HUDEP-2 (cell line): ENCODE data around the gene NRIP2.
"Not testable (repeated sequence)": the region's sequence is repeated elsewhere in the genome, so short reads cannot be mapped to it uniquely, and the experiment has no call there.

ENCODE experiments used
- DNase-seq, 76 experiments: peaks; one replicate each; lab custom pipeline; 2025; ENCODE audit not compliant: unreplicated experiment in 76 of 76; lab: John Stamatoyannopoulos, UW

Gene NRIP2, protein sequence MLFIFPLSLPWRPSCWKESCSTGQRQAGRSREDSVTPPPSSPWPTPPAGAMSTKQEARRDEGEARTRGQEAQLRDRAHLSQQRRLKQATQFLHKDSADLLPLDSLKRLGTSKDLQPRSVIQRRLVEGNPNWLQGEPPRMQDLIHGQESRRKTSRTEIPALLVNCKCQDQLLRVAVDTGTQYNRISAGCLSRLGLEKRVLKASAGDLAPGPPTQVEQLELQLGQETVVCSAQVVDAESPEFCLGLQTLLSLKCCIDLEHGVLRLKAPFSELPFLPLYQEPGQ

GRCh38 chr12:2834581-2835491 lies at the start of gene NRIP2:
Gene NRIP2 (minus strand): TSS chr12:2835035. CDS start chr12:2834983, 52 bp downstream.
- DNase-seq = no peak

GRCh38 chr12:2879853-2880252 lies 45.0 kb upstream of the NRIP2 start:
- DNase-seq = peak in 23 of 76 experiments; percentile 8 to 65 (median 25)

DNA sequence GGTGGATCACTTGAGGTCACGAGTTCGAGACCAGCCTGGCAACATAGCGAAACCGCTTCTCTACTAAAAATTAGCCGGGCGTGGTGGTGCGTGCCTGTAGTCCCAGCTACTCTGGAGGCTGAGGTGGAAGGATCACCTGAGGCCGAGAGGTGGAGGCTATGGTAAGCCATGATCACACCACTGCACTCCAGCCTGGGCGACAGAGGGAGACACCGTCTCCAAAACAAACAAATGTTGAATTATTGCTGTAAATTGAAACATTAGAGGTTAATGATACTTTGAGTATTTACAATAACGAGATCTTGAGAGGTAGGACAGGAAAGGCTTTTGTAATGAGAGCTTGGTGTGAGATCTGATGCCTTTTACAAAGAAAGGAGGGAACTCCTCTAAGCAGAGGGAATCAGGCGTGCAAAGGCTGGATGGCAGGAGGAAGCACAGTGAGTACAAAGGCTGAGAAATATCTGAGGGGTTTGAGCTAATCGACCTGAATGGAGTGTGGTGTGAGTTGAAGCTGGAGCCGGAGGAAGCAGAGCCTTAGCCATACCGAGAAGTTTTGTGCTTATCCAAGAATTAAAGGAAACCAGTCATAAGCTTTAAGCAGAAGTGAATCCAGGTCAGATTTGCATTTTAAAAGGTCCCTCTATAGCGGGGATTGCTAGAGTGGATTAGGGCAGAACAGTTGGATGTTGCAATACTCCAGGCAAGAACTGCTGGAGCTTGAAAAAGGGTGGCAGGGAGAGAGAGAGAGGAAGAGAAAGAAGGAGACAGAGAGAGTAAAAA lies 43.3 kb upstream of the NRIP2 start:
- peak in 6 of 76 experiments; percentile 6 to 54 (median 18) for DNase-seq

DNA sequence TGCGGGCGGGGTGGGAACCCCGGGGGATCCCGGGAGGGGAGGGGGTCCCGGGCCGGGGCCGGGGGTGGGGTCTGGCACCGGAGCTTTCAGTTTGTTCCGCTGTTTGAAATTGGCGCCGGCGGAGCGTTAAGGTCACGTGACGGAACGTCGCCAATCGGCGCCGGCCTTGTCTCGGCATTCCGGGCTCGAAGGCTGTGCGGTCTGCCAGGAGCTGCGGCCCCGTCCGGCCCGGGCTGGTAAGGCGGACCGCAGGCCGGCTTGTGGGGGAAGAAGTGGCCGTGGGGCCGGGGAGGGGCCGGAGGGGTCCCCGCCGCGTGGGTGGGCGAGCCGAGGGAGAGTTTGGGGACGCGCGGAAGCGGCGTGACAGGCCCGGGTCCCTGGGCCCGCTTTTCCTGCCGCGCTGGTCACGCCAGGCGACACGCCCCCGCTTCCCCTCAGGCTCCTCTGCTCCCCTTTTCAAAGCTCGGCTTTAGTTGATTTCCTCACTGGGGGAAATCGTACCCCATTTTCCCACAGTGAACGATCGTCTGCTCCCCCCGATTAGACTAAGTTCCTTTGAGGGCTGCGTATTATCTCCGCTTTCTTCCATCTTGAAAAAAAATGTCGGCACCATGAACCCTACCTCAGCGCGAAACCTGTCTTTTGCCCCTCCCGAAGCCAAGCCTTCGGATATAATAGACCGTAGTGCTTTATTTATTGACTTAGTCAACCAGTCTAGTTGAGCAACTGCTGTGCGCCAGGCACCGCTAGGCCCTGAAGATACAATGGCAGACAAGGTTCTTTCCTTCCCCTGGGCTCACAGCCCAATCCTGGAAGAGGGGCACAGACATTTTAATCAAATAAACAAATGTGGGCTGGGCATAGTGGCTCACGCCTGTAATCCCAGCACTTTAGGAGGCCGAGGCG lies 42.5 kb upstream of the NRIP2 start, which contains the start of the genes FOXM1 and RHNO1:
Gene FOXM1, minus strand, starts transcription at position 128 of the 906 bp plus-strand sequence. CDS start 2,696 bp downstream, outside the sequence.
Gene RHNO1, plus strand, starts transcription at position 177 of the 906 bp plus-strand sequence. CDS start 8,144 bp downstream, outside the sequence.
- DNase-seq = peak in 74 of 76 experiments; percentile 15 to 87 (median 75)

GRCh38 chr12:2876431-2877046 lies 41.7 kb upstream of the NRIP2 start:
- DNase-seq = peak in 25 of 76 experiments; percentile 7 to 78 (median 39)

DNA sequence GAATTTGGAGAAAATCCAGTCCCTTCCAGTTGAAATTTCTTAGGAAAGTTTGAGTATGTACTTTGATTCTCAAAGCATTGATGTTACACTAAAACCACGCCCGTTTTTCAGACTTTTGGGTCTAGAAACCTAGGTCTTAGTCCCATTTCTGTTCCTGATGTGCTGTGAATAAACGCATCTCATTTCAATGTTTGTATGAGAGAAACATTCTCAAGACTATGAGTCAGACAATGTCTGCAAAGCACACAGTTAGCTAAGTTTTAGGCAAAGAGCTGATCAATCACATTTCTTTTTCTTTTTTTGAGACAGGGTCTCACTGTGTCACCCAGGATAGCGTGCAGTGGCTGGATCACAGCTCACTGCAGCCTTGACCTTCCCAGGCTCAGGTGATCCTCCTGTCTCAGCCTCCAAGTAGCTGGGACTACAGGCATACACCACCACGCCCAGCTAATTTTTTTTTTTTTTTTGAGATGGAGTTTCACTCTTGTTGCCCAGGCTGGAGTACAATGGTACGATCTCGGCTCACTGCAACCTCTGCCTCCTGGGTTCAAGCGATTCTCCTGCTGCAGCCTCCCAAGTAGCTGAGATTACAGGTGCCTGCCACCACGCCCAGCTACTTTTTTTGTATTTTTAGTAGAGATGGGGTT lies 34.3 kb upstream of the NRIP2 start:
- DNase-seq = not testable (repeated sequence)

GRCh38 chr12:2864198-2864597 lies 29.4 kb upstream of the NRIP2 start:
- no peak for DNase-seq

DNA sequence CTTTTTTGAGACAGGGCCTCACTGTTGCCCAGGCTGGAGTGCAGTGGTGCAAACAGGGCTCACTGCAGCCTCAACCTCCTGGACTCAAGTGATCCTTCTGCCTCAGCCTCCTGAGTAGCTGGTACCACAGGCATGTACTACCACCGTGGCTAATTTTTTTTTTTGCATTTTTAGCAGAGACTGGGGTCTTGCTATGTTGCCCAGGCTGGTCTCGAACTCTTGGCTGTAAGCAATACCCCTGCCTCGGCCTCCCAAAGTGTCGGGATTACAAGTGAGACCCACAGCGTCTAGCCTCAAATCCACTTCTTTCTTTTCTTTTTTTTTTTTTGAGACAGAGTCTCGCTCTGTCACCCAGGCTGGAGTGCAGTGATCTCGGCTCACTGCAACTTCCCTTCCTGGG lies 28.6 kb upstream of the NRIP2 start:
- DNase-seq = not testable (repeated sequence)

DNA sequence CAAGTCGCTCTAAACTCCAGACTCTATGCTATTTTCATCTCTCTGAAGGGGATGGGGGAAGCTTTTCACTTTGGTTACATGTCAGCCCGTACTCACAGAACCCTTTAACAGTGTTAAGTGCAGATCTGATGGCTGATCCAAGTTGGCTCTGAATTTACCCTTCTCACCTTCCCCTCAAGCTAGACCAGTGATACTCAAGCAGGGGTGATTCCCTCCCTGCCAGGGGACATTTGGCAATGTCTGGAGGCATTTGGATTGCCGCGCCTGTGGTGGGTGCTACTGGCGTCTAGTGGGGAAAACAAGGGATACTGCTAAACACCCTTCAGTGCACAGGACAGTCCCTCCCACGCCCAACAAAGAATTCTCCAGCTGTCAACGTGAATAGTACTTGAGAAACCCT lies 28.0 kb upstream of the NRIP2 start:
- no peak for DNase-seq

DNA sequence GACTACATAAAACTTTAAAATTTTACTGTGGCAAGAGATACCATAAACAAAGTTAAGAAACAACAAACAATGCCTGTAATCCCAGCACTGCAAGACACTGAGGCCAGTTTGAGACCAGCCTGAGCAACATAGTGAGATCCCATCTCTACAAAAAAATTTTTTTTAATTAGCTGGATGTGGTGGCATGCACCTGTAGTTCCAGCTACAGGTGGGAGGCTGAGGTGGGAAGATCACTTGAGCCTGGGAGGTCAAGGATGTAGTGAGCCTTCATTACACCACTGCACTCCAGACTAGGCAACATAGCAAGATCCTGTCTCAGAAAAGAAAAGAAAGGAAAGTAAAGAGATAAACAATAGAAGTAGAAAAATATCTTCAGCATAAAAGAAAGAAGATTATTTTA lies 25.3 kb upstream of the NRIP2 start:
- DNase-seq = no peak

- no peak for DNase-seq
Measured at GRCh38 chr12:2858944-2859421, 24.1 kb upstream of the NRIP2 start.

GRCh38 chr12:2858334-2858733 lies 23.5 kb upstream of the NRIP2 start:
- DNase-seq = peak in 4 of 76 experiments; percentile 11 to 26 (median 21)

DNA sequence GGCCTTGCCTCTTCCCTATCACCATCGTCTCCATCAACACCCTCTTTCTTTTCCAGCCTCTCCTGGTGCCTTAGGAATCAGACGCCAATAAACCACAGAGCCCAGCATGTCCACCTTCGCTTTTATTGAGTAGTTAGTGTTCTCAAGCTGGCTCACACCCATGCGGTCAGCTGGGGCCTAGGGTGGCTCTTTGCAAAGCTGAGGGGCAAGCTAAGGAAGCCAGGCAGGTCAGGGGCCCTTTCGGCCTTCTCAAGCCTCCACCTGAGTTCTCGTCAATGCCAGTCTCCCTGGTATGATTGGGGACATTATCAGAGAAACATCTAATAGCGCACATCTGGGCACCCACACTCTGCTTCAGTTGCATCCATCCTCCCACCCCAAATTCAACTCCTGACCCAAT lies 22.7 kb upstream of the NRIP2 start:
- DNase-seq = no peak

DNA sequence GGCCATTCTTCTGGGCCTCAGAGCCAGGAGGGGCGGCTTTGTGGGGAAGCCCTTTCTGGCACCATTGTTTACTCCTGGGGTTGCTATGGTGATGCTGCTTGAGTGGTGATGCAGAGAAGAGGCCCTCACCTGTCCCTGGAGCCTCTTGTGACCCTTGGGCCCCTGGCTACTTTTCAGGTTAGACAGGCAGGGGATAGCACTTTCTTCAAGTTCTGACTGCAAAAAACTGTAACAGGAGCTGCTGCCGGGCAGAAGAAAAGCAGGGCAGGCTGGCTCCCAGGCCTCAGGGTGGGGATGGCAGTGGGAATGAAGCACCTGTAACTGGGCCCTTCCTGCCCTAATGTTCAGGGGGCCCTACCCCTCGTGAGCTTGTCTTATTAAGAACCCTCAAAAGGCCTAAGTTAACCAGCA lies 22.2 kb upstream of the NRIP2 start, which contains the start of gene TEX52:
Gene TEX52, minus strand, starts transcription at position 19 of the 411 bp plus-strand sequence. Its CDS starts 13 bp downstream, at position 6.
- DNase-seq = no peak

DNA sequence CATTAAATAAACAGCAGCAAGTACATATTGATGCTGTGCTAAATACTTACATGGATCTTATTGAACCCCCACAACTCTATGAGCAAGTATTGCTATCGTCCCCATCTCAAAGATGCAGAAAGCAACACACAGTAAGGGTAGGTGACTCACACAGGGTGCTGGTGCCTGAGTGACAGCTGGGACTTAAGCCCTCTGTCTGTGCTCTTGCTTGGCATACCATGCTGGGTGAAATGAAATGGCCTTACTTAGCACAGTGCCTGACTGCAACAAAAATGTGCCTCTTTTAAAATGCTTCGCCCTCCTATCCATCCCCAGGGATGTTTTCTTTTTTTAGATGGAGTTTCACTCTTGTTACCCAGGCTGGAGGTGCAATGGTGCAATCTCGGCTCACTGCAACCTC lies 21.2 kb upstream of the NRIP2 start:
- DNase-seq = no peak

DNA sequence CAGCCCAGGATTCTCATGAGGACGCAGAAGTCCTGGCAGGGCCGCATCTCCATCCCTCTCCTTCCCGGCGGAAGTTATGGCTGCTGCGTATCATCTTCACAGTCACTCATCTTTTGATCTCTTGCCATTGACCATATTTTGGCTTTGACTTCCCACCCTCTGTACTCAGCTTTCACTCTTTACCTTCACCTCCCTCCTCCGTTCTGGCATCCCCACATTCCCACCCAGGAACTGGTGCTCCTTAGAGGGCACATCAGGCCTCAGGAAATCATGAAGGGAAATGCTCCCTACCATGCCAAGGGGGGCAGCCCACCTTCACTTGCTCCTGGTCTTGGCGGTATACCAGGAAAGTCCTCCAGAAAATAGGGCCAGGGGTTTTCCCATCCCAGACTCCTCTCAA lies 20.7 kb upstream of the NRIP2 start:
- no peak for DNase-seq

GRCh38 chr12:2854669-2855453 lies 20.0 kb upstream of the NRIP2 start:
- no peak for DNase-seq

GRCh38 chr12:2853626-2854025 lies 18.8 kb upstream of the NRIP2 start:
- peak in 65 of 76 experiments; percentile 8 to 72 (median 51) for DNase-seq
